Stimulated activated CD8-positive, alpha-beta memory T cell treated with anti-CD3 and anti-CD28 coated beads, Interleukin-12 subunit alpha, Interleukin-12 subunit beta, amount 100 ng/mL, for 4 hours (primary cell): ENCODE data around the gene ZGLP1.
"Not testable (repeated sequence)": the region's sequence is repeated elsewhere in the genome, so short reads cannot be mapped to it uniquely, and the experiment has no call there.

Source experiments
- DNase-seq: peaks from one replicate; pipeline ENCODE4 v3.0.0-alpha.2; 2020; ENCODE audit warnings: low read depth

Gene ZGLP1

DNA sequence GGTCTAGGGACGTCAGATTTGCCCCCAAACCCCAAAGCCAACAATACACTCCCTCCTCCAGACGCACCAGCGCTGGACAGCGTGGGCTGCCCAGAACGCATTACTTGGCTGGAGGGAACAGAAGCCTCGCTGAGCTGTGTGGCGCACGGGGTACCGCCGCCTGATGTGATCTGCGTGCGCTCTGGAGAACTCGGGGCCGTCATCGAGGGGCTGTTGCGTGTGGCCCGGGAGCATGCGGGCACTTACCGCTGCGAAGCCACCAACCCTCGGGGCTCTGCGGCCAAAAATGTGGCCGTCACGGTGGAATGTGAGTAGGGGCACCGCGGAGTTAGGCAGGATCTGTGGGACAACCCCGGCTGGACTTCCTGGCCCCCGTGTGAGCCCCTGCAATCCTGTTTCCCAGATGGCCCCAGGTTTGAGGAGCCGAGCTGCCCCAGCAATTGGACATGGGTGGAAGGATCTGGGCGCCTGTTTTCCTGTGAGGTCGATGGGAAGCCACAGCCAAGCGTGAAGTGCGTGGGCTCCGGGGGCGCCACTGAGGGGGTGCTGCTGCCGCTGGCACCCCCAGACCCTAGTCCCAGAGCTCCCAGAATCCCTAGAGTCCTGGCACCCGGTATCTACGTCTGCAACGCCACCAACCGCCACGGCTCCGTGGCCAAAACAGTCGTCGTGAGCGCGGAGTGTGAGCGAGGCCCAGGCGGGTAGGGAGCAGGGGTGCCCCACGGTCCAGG, 15.8 kb downstream of the ZGLP1 start:
- DNase-seq: no peak

DNA sequence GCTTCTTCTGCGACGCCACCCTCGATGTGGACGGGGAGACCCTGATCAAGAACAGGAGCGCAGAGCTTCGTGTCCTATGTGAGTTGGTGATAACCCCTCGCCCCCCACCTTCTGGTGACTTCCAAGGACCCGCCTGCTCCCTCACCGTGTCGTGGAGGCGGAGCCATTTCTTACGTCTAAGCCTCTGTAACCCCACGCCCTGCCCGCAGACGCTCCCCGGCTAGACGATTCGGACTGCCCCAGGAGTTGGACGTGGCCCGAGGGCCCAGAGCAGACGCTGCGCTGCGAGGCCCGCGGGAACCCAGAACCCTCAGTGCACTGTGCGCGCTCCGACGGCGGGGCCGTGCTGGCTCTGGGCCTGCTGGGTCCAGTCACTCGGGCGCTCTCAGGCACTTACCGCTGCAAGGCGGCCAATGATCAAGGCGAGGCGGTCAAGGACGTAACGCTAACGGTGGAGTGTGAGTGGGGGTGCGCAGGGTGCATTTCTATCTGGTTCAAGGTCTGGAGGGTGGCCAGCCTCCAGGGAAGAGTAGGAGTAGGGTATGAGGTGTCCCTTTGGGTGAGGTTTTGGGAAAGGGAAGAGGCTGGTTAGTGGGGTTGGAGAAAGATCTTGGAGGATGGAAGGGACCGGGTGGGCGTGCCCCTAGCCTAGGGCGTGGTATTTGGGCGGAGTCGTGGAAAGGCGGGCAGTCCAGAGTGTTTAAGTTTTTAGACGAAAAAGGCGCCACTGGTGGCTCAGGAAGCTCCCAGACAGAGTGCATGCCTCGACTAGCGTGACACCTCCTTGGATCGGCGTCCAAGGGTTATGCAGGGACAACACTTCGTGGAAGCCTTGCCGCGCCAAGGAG, 16.6 kb downstream of the ZGLP1 start:
- no peak for DNase-seq

DNA sequence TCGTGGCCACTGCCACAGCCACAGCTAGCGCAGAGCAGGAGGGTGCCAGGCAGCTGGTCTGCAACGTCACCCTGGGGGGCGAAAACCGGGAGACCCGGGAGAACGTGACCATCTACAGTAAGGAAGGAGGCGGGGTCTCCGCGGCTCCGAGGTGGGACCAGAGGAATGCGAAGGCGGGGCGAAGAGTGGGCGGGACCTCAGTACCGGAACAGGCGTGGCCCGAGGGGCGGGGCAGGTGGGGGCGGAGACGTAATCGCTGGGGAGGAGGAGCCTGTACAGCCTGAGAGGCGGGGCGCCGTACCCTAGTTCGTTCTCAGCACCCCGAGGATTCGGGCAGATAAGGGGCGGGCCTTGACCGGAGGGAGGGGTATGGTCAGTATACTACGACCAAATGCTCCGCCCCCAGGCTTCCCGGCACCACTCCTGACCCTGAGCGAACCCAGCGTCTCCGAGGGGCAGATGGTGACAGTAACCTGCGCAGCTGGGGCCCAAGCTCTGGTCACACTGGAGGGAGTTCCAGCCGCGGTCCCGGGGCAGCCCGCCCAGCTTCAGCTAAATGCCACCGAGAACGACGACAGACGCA, 17.3 kb downstream of the ZGLP1 start:
- no peak for DNase-seq

DNA sequence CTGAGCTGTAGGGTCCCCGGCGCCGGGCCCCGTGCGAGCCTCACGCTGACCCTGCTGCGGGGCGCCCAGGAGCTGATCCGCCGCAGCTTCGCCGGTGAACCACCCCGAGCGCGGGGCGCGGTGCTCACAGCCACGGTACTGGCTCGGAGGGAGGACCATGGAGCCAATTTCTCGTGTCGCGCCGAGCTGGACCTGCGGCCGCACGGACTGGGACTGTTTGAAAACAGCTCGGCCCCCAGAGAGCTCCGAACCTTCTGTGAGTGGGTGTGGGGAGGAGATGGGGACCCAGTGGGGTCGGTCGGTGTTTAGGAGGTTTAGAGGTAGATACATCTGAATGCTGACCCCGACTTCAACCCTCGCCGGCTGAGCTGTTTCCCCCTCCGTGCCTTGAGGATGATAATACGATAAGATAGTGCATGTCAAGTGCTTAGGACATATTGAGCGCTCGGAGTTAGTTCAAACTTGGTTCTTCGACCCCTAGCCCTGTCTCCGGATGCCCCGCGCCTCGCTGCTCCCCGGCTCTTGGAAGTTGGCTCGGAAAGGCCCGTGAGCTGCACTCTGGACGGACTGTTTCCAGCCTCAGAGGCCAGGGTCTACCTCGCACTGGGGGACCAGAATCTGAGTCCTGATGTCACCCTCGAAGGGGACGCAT, 17.9 kb downstream of the ZGLP1 start:
- no peak for DNase-seq

DNA sequence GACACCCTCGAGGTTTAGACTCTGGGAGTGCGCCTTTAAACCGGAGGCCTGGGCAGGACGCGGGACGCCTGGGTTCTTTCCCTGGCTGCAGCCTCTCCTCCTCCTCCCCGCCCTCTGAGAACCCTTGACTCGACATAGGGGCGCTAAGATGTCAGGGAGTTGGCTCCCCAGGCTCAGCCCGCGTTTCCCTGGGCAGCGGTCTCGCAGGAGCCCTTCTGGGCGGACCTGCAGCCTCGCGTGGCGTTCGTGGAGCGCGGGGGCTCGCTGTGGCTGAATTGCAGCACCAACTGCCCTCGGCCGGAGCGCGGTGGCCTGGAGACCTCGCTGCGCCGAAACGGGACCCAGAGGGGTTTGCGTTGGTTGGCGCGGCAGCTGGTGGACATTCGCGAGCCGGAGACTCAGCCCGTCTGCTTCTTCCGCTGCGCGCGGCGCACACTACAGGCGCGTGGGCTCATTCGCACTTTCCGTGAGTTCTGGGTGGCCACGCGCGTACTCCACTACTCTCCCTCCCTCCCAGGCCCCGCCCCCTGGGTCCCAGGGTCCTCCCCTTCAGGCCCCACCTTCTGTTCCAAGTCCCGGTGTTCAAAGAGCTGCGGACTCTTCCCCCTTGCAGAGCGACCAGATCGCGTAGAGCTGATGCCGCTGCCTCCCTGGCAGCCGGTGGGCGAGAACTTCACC, 18.6 kb downstream of the ZGLP1 start:
- no peak for DNase-seq

DNA sequence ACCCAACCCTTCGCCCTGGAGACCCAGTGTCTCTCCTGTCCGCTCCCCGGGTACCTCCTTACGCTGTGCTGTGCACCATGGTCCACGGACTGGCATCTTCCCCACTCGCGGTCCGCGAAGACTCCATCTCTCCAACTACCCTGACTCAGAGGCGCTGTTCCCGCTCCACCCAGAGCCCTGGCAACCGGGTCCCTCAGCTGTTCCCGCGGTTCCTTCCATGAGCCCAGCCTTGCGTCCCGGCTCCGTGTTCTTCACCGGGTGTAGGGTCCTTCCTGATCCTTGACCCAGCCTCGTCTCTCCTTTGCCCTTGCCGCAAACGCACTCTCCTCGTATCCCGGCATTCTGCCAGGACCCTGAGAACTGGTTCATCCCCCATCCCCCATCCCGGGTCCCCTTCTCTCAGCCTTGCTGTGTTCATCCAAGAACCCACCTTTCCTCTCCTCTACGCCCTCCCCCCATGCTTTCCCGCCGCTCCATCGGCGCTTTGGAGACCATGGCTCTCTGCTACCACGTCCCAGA, 19.2 kb downstream of the ZGLP1 start:
- no peak for DNase-seq

DNA sequence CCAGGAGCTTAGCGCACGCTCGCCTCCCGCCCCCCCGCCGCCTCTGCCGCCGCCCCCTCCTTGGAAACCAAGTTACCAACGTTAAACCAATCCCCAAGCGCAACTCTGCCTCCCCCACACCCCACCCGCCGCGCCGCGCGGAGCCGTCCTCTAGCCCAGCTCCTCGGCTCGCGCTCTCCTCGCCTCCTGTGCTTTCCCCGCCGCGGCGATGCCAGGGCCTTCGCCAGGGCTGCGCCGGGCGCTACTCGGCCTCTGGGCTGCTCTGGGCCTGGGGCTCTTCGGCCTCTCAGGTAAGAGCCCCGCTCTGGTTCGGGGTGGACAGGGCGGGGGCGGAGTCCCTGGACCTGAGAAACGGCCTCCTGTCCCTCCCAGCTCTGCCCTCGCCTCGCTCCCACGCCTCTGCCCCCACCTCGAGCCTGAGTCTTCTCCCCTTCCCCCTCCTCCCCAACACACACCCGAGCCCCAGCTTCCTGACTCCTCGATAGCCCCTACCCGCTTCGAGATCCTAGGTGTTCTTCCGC, 19.7 kb downstream of the ZGLP1 start, which contains the start of gene ICAM5:
ICAM5 (plus strand) TSS at position 117 of the 521 bp plus-strand sequence; CDS start at position 209, 92 bp downstream.
- DNase-seq: peak; percentile 57

DNA sequence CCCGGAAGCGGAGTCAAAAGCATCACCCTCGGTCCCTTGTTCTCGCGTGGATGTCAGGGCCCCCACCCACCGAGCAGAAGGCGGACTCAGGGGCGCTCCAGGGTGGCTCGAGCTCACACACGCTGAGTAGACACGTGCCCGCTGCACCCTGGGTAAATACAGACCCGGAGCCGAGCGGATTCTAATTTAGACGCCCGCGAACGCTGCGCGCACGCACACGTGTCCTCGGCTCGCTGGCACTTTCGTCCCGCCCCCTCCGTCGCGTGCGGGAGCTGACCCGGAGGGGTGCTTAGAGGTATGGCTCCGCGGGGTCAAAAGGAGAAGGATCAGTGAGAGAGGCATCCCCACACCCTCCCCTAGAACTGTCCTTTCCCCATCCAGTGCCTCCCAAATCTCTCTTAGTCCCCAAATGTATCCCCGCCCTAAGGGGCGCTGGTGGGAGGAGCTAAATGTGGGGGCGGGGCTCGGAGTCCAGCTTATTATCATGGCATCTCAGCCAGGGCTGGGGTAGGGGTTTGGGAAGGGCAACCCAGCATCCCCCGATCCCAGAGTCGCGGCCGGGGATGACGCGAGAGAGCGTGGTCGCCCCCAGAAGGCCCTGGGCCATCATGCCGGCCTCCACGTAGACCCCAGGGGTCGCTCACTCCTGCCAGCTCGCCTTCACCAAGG, 20.3 kb downstream of the ZGLP1 start:
- peak; percentile 47 for DNase-seq

DNA sequence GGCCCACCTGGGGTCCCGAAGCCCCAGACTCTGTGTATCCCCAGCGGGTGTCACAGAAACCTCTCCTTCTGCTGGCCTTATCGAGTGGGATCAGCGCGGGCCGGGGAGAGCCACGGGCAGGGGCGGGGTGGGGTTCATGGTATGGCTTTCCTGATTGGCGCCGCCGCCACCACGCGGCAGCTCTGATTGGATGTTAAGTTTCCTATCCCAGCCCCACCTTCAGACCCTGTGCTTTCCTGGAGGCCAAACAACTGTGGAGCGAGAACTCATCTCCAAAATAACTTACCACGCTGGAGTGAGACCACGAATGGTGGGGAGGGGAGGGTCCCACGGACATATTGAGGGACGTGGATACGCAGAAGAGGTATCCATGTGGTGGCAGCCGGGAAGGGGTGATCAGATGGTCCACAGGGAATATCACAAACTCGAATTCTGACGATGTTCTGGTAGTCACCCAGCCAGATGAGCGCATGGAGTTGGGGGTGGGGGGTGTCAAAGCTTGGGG, 20.9 kb downstream of the ZGLP1 start:
- DNase-seq: no peak

DNA sequence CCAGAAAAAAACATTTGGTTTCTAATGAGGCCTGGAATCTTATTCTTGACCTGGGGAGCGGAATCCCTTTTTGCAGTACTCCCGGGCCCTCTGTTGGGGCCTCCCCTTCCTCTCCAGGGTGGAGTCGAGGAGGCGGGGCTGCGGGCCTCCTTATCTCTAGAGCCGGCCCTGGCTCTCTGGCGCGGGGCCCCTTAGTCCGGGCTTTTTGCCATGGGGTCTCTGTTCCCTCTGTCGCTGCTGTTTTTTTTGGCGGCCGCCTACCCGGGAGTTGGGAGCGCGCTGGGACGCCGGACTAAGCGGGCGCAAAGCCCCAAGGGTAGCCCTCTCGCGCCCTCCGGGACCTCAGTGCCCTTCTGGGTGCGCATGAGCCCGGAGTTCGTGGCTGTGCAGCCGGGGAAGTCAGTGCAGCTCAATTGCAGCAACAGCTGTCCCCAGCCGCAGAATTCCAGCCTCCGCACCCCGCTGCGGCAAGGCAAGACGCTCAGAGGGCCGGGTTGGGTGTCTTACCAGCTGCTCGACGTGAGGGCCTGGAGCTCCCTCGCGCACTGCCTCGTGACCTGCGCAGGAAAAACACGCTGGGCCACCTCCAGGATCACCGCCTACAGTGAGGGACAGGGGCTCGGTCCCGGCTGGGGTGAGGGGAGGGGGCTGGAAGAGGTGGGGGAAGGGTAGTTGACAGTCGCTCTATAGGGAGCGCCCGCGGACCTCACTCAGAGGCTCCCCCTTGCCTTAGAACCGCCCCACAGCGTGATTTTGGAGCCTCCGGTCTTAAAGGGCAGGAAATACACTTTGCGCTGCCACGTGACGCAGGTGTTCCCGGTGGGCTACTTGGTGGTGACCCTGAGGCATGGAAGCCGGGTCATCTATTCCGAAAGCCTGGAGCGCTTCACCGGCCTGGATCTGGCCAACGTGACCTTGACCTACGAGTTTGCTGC, 22.5 kb downstream of the ZGLP1 start, which contains the start of gene ICAM4:
ICAM4 (plus strand) TSS at position 153 of the 935 bp plus-strand sequence; CDS start at position 211, 58 bp downstream.
- no peak for DNase-seq

DNA sequence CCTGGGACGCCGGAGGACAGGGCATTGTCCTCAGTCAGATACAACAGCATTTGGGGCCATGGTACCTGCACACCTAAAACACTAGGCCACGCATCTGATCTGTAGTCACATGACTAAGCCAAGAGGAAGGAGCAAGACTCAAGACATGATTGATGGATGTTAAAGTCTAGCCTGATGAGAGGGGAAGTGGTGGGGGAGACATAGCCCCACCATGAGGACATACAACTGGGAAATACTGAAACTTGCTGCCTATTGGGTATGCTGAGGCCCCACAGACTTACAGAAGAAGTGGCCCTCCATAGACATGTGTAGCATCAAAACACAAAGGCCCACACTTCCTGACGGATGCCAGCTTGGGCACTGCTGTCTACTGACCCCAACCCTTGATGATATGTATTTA, 24.2 kb downstream of the ZGLP1 start:
- DNase-seq: no peak

DNA sequence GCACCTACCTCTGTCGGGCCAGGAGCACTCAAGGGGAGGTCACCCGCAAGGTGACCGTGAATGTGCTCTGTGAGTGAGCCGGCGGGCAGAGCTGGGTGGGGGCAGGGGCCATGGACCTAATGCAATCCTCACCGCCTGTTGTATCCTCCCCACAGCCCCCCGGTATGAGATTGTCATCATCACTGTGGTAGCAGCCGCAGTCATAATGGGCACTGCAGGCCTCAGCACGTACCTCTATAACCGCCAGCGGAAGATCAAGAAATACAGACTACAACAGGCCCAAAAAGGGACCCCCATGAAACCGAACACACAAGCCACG, 24.7 kb downstream of the ZGLP1 start:
- no peak for DNase-seq

DNA sequence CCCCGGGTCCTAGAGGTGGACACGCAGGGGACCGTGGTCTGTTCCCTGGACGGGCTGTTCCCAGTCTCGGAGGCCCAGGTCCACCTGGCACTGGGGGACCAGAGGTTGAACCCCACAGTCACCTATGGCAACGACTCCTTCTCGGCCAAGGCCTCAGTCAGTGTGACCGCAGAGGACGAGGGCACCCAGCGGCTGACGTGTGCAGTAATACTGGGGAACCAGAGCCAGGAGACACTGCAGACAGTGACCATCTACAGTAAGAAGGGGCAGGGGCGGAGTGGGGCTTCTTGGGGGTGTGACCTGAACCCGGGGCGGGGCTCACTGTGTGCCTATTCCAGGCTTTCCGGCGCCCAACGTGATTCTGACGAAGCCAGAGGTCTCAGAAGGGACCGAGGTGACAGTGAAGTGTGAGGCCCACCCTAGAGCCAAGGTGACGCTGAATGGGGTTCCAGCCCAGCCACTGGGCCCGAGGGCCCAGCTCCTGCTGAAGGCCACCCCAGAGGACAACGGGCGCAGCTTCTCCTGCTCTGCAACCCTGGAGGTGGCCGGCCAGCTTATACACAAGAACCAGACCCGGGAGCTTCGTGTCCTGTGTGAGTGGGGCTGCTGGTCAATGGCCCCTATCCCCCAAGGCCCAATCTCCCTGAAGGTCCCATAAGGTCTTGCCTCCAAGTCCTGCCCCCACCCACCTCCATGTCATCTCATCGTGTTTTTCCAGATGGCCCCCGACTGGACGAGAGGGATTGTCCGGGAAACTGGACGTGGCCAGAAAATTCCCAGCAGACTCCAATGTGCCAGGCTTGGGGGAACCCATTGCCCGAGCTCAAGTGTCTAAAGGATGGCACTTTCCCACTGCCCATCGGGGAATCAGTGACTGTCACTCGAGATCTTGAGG, 25.3 kb downstream of the ZGLP1 start:
- DNase-seq: no peak

DNA sequence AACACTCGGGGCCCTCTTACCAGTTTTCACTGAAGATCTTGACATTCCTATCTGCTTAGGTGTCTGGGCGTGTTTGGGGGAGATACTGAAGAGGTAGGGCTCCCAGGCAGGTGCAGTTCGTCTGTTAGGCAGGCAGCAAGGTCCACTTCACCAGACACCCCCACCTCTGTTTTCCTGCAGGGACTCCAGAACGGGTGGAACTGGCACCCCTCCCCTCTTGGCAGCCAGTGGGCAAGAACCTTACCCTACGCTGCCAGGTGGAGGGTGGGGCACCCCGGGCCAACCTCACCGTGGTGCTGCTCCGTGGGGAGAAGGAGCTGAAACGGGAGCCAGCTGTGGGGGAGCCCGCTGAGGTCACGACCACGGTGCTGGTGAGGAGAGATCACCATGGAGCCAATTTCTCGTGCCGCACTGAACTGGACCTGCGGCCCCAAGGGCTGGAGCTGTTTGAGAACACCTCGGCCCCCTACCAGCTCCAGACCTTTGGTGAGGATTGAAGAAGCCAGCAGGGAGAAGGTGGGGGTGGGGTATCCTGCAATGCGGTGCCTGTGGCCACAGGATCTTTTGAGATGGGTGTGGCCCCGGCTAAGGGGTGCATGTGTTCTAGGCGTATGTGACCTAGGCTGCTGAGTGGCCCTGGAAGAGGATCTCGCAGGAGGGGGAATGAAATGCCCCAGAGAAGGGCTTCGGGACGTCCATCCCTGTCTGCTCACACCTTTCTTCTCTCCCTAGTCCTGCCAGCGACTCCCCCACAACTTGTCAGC, 26.1 kb downstream of the ZGLP1 start:
- DNase-seq: no peak

DNA sequence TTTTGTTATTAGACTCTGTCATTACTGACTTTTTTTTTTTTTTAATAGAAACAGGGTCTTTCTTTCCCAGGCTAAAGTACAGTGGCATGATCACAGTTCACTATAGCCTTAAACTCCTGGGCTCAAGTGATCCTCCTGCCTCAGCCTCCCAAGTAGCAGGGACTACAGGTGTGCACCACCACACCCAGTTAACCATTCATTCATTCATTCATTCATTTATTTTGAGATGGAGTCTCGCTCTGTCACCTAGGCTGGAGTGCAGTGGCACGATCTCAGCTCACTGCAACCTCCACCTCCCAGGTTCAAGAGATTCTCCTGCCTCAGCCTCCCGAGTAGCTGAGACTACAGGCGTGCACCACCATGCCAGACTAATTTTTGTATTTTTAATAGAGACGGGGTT, 27.6 kb downstream of the ZGLP1 start:
- DNase-seq: not testable (repeated sequence)

DNA sequence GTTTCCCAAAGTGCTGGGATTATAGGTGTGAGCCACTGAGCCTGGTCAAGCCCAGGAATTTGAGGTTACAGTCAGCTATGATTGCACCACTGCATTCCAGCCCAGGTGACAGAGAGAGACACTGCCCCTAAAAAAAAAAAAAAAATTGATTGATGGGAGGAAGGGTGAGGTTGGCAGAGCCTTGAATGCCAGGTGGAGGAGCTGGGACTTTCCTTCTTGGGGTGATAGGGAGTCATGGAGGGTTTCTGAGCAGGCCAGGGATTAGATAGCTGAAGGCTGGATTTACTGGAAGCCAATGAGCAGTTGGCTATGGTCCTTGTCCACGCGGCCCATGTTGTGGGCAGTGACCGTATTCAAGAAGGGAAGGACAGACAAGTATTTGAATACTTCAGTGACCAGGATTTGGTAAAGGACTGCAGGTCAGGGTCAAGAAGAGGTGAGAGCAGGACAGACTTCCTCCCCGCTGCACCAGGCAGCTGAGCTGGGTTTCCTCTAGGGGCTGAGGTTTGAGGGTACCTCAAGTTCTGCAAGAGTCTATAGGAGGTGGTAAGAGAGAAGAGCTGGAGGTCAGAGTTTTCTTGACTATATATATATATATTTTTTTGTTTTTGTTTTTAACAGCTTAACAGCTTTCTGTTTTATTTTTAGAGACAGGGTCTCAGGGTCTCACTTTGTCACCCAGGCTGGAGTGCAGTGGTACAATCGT, 29.7 kb downstream of the ZGLP1 start:
- no peak for DNase-seq

DNA sequence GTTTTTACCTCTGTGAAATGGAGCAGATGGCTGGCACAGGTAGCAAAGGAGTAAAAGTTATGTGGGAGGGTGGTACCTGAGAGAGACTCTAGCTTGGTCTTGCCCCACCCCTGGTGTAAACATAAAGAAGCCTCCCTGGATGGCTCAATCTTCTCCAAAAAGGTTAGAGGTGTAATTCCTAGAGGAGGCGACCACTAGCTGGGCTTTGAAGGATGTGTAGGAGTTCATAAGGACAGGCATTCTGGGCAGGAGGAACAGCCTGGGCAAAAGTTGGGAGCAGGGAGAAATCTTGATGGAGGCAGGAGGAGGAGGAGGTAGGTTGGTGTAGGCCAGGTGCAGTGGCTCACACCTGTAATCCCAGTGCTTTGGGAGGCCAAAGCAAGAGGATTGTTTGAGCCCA, 30.7 kb downstream of the ZGLP1 start:
- no peak for DNase-seq
